ENCODE results near the gene CACNG3. TPM values are rescaled to one million over a fixed set of nuclear protein-coding genes. Genes with fewer than 3 reads are reported as not detected.

The CACNG3 gene
- total RNA-seq, 1 donor from 2014 or later, result not detected

- Mint-ChIP-seq H3K4me3 (no peak overlapping the region), H3K4me1 (no peaks in the 10 kb centered on the region), H3K36me3 (no peaks in the 10 kb centered on the region), H3K27me3 (ENCODE audit: low read depth) (peaks cover 24% of the 10 kb centered on the region), H3K27ac (no peak overlapping the region), H3K9me3 (peaks cover 5% of the 10 kb centered on the region)
- DNase-seq (ENCODE audit: low spot score in 2 of 2, unreplicated experiment in 2 of 2), result no peak
- no peak for TF ChIP-seq CTCF (IDR thresholded peaks at IDR 0.05; ENCODE audit: unreplicated experiment)
These were observed 23.9 kb downstream of the CACNG3 start for GRCh38 chr16:24279982-24280515.

DNA sequence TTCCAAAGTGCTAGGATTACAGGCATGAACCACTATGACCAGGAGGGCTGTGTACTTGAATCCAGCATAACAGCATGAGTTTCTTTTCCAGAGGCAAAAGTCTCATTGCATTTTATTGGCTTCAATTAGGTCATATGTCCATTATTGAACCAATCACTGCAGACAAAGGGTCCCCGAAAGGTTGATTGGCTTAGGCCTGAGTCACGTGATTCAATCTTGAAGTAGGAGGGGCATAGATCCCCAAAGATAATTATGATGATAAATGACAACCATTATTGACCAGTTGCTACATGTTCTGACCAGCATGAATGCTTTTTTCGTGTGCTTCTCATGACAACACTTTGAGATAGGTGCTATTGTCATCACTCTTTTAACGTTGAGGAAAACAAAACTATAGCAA is 25.3 kb downstream of the CACNG3 start:
- no peak overlapping the region for H3K4me3 Mint-ChIP-seq
- H3K9me3 Mint-ChIP-seq, result no peaks in the 10 kb centered on the region
- H3K27me3 Mint-ChIP-seq (ENCODE audit: low read depth), result peaks cover 24% of the 10 kb centered on the region
- no peak for DNase-seq (ENCODE audit: low spot score in 2 of 2, unreplicated experiment in 2 of 2)
- H3K36me3 Mint-ChIP-seq, result no peaks in the 10 kb centered on the region
- TF ChIP-seq CTCF (IDR thresholded peaks at IDR 0.05; ENCODE audit: unreplicated experiment), result no peak
- H3K4me1 Mint-ChIP-seq, result no peaks in the 10 kb centered on the region
- no peak overlapping the region for H3K27ac Mint-ChIP-seq

GRCh38 chr16:24282141-24282540 is 26.0 kb downstream of the CACNG3 start:
- no peak overlapping the region for H3K4me3 Mint-ChIP-seq
- H3K27ac Mint-ChIP-seq, result no peak overlapping the region
- no peaks in the 10 kb centered on the region for H3K4me1 Mint-ChIP-seq
- DNase-seq (ENCODE audit: low spot score in 2 of 2, unreplicated experiment in 2 of 2), result no peak
- H3K27me3 Mint-ChIP-seq (ENCODE audit: low read depth), result peaks cover 24% of the 10 kb centered on the region
- H3K36me3 Mint-ChIP-seq, result no peaks in the 10 kb centered on the region
- no peak for TF ChIP-seq CTCF (IDR thresholded peaks at IDR 0.05; ENCODE audit: unreplicated experiment)
- H3K9me3 Mint-ChIP-seq, result no peaks in the 10 kb centered on the region

GRCh38 chr16:24286741-24287405 is 30.7 kb downstream of the CACNG3 start:
- DNase-seq (ENCODE audit: low spot score in 2 of 2, unreplicated experiment in 2 of 2), result no peak
- TF ChIP-seq CTCF (IDR thresholded peaks at IDR 0.05; ENCODE audit: unreplicated experiment), result no peak
- H3K4me1 Mint-ChIP-seq, result no peaks in the 10 kb centered on the region
- peaks cover 16% of the 10 kb centered on the region for H3K27me3 Mint-ChIP-seq (ENCODE audit: low read depth)
- no peak overlapping the region for H3K4me3 Mint-ChIP-seq
- peaks cover 3% of the 10 kb centered on the region for H3K9me3 Mint-ChIP-seq
- H3K27ac Mint-ChIP-seq, result no peak overlapping the region
- no peaks in the 10 kb centered on the region for H3K36me3 Mint-ChIP-seq

- Mint-ChIP-seq H3K27me3 (ENCODE audit: low read depth) (peaks cover 27% of the 10 kb centered on the region), H3K4me3 (no peak overlapping the region)
- TF ChIP-seq CTCF (IDR thresholded peaks at IDR 0.05; ENCODE audit: unreplicated experiment), result no peak
These were observed 32.4 kb downstream of the CACNG3 start for GRCh38 chr16:24288516-24288915.

More at GRCh38 chr16:24288516-24288915, 32.4 kb downstream of the CACNG3 start:
- H3K27ac Mint-ChIP-seq, result no peak overlapping the region
- peaks cover 3% of the 10 kb centered on the region for H3K9me3 Mint-ChIP-seq
- H3K4me1 Mint-ChIP-seq, result no peaks in the 10 kb centered on the region
- DNase-seq (ENCODE audit: low spot score in 2 of 2, unreplicated experiment in 2 of 2), result no peak
- no peaks in the 10 kb centered on the region for H3K36me3 Mint-ChIP-seq
